Measurements from ENCODE around the gene CD82.

CD82 gene

GRCh38 chr11:44651535-44652155, 86.2 kb downstream of the CD82 start:
- Histone ChIP-seq H3K27me3 (no peaks in the 10 kb centered on the region), H3K9me3 (no peaks in the 10 kb centered on the region), H3K27ac (no peak overlapping the region), H3K36me3 (no peaks in the 10 kb centered on the region), H3K4me3 (ENCODE audit: low read depth in 1 of 2, low read length in 1 of 2) (no peak overlapping the region), H3K4me1 (ENCODE audit: control insufficient read depth in 1 of 2, insufficient read depth in 1 of 2, low read depth in 1 of 2, low read length in 1 of 2) (no peaks in the 10 kb centered on the region)
- TF ChIP-seq, protein P1, sequence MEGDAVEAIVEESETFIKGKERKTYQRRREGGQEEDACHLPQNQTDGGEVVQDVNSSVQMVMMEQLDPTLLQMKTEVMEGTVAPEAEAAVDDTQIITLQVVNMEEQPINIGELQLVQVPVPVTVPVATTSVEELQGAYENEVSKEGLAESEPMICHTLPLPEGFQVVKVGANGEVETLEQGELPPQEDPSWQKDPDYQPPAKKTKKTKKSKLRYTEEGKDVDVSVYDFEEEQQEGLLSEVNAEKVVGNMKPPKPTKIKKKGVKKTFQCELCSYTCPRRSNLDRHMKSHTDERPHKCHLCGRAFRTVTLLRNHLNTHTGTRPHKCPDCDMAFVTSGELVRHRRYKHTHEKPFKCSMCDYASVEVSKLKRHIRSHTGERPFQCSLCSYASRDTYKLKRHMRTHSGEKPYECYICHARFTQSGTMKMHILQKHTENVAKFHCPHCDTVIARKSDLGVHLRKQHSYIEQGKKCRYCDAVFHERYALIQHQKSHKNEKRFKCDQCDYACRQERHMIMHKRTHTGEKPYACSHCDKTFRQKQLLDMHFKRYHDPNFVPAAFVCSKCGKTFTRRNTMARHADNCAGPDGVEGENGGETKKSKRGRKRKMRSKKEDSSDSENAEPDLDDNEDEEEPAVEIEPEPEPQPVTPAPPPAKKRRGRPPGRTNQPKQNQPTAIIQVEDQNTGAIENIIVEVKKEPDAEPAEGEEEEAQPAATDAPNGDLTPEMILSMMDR (IDR thresholded peaks at IDR 0.05): no peak

DNA sequence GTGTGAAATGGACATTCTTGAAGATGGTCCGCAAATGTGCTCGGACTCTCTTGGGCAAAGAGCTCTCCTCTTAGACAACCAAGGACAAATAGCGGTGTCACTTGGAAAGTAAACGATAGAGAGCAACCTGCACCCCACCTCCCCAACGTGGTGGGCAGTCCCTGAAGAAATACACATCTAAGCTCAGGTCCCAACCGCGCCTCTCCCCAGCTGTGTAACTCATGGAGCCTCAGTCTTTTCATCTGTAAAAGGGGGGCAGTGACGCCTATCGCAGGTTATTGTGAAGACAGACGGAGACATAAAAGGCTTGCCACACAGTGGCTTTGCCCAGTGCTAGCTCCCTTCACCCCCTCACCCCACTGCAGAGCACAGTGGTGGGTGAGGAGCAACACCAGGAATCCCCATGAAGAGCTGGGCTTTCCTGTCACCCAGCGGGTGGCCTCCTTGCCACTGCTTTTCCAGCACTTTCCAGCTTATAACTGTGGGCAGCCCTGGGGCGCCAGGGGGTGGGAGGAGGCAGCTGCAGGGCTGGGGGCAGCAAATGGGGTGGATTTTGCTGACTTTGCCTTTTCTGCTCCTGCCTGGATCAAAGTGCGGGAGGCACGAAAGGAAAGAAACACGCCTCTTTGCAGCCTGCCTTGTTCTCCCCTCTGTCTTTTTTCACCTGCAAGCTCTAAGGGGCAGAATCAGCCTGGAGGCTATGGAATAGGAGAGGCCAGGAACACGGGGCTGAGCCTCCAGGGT, 87.6 kb downstream of the CD82 start:
- H3K4me1 ChIP-seq (ENCODE audit: control insufficient read depth in 1 of 2, insufficient read depth in 1 of 2, low read depth in 1 of 2, low read length in 1 of 2): no peaks in the 10 kb centered on the region
- H3K36me3 ChIP-seq: no peaks in the 10 kb centered on the region
- TF ChIP-seq, protein P1 (IDR thresholded peaks at IDR 0.05): no peak
- no peak overlapping the region for H3K27ac ChIP-seq
- H3K9me3 ChIP-seq: no peaks in the 10 kb centered on the region
- no peak overlapping the region for H3K4me3 ChIP-seq (ENCODE audit: low read depth in 1 of 2, low read length in 1 of 2)
- peaks cover 5% of the 10 kb centered on the region for H3K27me3 ChIP-seq

DNA sequence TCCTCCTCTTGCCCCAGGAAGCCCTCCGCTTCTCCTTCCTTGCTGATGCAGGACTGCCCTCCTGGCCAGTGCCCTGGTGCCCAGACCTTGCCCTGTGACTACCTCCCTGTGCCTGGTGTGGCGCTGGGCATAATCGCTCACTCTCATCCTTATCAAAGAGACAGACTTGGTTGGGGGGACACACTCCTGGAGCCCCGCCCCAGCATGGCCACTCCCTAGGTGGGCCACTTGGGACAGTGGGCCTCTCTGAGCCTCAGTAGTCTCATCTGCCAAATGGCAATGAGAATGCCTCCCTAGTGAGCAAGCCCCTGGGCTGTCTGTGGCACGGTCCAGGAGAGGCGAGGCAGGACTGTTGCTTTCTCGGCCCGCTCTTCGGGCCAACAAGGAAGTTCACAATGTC, 88.6 kb downstream of the CD82 start:
- no peaks in the 10 kb centered on the region for H3K36me3 ChIP-seq
- TF ChIP-seq, protein P1 (IDR thresholded peaks at IDR 0.05): no peak
- H3K4me3 ChIP-seq (ENCODE audit: low read depth in 1 of 2, low read length in 1 of 2): no peak overlapping the region
- no peaks in the 10 kb centered on the region for H3K9me3 ChIP-seq
- no peaks in the 10 kb centered on the region for H3K4me1 ChIP-seq (ENCODE audit: control insufficient read depth in 1 of 2, insufficient read depth in 1 of 2, low read depth in 1 of 2, low read length in 1 of 2)
- H3K27ac ChIP-seq: no peak overlapping the region
- peaks cover 11% of the 10 kb centered on the region for H3K27me3 ChIP-seq

- H3K4me1 ChIP-seq (ENCODE audit: control insufficient read depth in 1 of 2, insufficient read depth in 1 of 2, low read depth in 1 of 2, low read length in 1 of 2): no peaks in the 10 kb centered on the region
- peaks cover 11% of the 10 kb centered on the region for H3K27me3 ChIP-seq
- TF ChIP-seq, protein P1 (IDR thresholded peaks at IDR 0.05): no peak
- no peaks in the 10 kb centered on the region for H3K9me3 ChIP-seq
- H3K4me3 ChIP-seq (ENCODE audit: low read depth in 1 of 2, low read length in 1 of 2): no peak overlapping the region
- H3K36me3 ChIP-seq: no peaks in the 10 kb centered on the region
- H3K27ac ChIP-seq: no peak overlapping the region
Observed at GRCh38 chr11:44654596-44654995, 89.1 kb downstream of the CD82 start.

DNA sequence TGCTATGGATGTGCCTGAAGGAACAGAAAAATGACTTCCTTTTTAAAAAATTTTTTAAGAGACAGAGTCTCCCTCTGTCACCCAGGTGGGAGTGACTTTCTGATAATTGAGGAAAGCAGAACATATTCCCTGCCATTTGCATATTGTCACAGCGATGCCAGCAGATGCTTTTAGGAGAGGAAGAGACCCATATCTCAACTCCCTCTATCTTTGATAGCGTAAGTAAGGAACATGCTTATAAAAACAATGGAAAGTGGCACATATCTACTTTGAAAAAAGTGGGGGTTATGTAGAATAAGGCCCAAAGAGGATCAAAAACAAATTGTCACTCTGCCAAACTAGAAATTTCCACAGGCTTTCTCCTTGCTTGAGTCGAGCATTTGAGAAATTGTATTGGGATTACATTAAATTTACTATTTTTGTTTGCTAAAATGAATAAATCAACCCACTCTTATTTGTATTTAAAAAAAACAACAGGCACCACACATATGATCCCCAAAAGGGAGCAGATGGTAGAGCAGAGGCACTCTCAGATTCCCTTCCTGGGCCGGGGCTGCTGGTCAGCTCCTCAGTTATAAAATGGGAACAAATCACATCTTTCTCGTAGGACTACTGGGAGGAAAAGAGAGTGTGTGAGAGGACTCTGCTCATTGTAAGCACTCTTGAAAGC, 92.5 kb downstream of the CD82 start:
- TF ChIP-seq, protein P1 (IDR thresholded peaks at IDR 0.05): no peak
- Histone ChIP-seq H3K4me1 (ENCODE audit: control insufficient read depth in 1 of 2, insufficient read depth in 1 of 2, low read depth in 1 of 2, low read length in 1 of 2) (peaks cover 0 to 12% of the 10 kb centered on the region in 2 experiments), H3K27me3 (peaks cover 11% of the 10 kb centered on the region), H3K27ac (no peak overlapping the region), H3K4me3 (ENCODE audit: low read depth in 1 of 2, low read length in 1 of 2) (no peak overlapping the region), H3K36me3 (no peaks in the 10 kb centered on the region), H3K9me3 (no peaks in the 10 kb centered on the region)
